NK-92 (cell line): Measurements from ENCODE around the gene PPP1R14B.

Experiments used
- DNase-seq: peaks from one replicate; lab custom pipeline; 2025; ENCODE audit not compliant: unreplicated experiment; lab: John Stamatoyannopoulos, UW

Gene PPP1R14B

DNA sequence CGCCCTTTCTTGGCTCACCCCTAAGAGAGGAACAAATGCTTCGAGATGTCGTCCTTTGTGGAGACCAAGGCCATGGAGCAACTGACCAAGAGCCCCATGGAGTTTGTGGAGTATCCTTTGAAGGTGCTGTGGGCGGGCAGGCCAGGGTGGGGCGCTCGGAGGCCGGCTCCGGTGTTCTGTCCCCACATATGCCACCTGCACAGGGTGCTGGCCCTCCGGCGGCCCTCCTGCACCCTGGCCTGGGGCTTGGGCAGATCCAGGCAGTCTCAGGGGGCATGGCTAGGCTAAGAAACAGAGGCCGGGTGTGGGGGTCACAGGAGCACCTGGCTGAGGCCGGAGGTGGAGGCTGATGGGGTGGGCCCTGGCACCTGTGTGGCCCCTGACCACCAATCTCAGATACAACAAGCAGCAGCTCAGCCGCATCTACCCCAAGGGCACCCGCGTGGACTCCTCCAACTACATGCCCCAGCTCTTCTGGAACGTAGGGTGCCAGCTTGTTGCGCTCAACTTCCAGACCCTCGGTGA lies 14.9 kb upstream of the PPP1R14B start:
- no peak for DNase-seq

DNA sequence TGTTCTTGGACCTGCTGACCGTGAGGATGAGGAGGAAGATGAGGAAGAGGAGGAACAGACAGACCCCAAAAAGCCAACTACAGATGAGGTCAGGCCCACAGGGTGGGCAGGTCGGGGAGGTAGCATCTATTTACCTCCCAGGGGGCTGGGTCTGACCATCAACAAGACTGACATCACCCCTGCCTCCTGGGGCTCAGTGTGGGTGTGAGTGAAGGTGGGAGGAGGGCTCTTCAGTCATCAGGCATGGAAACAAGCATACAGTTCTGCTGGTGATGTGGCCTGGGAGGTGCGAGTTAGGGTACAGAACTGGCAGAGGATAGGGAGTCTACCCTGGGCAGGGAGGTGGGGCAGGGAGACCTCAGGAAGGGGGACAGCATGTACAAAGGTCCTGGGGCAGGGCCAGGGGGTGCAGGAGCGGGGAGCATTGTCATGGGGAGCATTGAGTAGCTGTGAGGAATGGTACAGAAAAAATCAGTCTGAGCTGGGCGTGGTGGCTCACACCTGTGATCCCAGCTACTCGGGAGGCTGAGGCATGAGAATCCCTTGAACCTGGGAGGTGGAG lies 13.5 kb upstream of the PPP1R14B start:
- DNase-seq, result no peak

DNA sequence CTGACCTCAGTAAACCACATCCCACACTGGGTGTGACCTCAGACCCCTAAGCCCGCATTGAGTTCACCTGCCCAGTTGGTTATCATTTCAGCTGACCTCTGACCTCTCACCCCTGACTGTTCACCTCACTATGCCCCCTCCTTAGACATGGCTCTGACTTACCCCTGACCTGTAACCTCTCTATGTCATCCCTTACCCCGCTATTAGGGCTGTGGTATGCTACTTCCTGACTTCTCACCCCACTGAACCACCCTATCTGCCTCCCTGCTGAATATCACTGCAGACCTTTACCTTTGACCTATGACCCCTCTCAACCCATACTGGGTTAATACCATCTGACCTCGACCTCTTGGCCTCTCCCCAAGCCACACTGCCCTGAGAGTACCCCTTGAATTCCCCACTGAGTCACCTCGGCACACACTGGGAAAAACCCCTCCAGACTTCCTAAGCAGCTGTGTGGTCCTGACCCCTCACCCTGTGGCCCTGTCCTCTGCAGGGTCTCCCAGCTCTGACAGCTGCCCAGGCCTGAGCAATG lies 12.9 kb upstream of the PPP1R14B start:
- DNase-seq, result no peak

DNA sequence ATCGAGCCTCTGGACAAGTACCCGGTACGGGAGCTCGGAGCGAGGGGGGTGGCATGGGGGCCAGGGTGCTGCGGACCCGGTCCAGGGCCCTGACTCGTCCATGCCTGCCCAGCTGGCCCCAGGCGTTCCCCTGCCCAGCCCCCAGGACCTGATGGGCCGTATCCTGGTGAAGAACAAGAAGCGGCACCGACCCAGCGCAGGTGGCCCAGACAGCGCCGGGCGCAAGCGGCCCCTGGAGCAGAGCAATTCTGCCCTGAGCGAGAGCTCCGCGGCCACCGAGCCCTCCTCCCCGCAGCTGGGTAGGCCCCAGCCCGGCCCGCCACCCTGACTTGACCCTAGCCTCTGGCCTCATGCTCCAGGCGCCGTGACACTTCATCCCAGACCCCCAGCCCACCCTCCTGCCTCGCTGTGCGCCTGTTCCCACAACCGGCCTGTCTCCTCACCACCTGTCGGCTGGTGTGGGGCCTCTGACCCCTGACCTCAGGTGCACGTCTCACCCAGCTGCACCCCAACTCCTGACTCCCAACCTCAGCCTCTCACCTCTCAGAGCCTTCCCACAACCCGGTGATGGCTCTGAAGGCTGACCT lies 12.3 kb upstream of the PPP1R14B start:
- DNase-seq, result no peak

DNA sequence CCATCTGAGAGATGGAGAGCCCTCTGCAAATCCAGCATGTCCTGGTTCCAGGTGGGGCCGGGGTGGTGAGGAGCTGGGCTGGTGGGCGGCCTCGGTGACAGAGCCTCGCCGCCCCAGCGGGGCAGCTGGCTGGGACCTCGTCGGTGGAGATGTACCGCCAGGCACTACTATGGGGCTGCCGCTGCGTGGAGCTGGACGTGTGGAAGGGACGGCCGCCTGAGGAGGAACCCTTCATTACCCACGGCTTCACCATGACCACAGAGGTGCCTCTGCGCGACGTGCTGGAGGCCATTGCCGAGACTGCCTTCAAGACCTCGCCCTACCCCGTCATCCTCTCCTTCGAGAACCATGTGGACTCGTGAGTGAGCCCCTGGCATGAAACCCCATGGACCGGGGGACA lies 11.6 kb upstream of the PPP1R14B start:
- DNase-seq, result no peak

DNA sequence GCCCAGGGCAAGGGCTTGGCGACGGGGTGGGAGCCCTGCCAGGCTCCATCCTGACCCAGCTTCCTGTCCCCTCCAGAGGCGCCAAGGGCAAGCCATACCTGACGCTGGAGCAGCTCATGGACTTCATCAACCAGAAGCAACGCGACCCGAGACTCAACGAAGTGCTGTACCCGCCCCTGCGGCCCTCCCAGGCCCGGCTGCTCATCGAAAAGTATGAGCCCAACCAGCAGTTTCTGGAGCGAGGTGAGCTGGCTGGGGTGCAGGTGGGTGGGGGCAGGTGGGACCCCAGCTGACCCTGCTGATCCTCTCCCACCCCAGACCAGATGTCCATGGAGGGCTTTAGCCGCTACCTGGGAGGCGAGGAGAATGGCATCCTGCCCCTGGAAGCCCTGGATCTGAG lies 9.6 kb upstream of the PPP1R14B start:
- no peak for DNase-seq

DNA sequence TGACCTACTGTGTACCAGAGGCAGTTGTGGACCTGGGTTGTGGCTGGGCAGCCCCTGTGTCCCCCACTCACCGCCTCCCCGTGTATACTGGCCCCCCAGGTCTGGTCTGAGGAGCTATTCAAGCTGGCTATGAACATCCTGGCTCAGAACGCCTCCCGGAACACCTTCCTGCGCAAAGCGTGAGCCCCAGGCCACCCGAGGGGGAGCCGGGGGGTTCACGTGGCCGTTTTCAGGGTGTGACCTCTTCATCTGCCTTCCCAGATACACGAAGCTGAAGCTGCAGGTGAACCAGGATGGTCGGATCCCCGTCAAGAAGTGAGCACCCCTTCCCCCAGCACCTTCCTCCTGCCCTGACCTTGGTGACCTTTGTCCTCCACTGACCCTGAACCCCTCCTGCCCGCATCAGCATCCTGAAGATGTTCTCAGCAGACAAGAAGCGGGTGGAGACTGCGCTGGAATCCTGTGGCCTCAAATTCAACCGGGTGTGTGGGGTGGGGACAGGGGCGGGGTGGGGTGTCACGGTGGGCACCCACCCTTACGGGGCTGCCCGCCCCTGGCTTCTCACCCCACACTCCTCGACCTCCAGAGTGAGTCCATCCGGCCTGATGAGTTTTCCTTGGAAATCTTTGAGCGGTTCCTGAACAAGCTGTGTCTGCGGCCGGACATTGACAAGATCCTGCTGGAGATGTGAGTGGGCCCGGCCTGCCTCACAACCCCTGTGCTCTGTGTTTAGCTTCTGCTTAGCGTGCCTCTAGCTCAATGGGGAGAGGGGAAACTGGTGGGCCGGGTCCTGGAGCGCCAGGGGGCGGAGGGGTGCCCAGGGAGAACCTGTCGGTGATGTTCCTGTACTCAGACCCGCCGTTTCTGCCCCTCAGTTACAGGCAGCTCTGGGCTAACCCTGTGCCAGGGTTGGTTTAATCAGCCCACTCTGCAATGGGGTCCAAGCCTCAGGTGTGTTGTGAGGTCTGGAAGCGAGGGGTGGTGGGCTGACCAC lies 8.7 kb upstream of the PPP1R14B start:
- no peak for DNase-seq

DNA sequence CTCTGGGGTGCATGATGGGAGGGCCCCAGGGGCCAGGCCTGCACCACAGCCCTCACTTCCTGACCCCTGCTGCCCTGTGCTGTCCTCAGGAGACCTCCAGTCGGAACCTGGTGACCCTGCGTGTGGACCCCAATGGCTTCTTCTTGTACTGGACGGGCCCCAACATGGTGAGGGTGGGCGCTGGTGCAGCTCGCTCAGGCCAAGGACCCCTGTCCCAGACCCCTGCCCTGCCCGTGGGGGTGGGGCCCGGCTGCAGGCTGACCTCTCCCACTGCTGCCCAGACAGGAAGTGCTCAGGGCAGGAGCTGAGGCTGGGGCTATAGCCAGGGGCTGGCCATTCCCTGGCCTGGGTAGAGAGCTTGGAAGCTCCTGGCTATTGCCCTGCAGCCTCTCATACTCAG lies 7.6 kb upstream of the PPP1R14B start:
- DNase-seq, result no peak

DNA sequence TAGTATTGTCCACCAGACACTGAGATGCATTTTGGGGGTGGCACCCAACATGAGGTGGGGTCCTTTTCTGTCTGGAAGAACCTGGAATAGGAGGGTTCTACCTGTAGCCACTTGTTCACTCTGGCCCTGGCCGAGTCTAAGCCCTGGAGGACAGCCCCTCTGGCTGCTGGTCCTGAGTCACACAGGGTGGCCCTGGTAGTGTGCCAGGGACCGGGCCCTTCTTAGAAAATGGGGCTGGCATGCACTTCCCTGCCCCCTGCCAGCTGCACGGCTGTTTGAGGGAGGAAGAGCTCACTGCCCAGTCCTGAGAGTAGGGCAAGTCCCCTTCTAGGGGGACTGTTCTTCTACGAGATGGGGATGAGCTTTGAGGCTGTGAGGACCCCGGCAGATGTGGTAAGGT lies 6.7 kb upstream of the PPP1R14B start:
- no peak for DNase-seq

DNA sequence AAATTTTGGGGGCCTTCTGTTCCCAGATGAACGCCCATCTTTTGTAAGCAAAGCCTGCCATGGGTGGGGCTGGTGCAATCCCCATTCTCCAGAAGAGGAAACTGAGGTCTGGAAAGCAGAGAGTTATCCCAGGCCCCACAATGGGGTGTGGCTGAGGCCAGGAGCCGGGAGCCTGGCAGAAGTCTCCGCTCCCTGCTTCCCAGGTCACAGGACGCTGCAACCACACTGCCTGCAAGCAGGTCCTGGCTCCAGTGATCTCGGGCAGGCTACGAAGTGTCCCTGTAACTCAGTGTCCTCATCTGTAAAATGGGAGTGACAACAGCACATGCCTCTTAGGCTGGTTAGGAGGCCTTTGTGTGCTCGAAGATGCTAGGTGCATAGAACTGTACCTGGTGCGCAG lies 6.3 kb upstream of the PPP1R14B start:
- no peak for DNase-seq

DNA sequence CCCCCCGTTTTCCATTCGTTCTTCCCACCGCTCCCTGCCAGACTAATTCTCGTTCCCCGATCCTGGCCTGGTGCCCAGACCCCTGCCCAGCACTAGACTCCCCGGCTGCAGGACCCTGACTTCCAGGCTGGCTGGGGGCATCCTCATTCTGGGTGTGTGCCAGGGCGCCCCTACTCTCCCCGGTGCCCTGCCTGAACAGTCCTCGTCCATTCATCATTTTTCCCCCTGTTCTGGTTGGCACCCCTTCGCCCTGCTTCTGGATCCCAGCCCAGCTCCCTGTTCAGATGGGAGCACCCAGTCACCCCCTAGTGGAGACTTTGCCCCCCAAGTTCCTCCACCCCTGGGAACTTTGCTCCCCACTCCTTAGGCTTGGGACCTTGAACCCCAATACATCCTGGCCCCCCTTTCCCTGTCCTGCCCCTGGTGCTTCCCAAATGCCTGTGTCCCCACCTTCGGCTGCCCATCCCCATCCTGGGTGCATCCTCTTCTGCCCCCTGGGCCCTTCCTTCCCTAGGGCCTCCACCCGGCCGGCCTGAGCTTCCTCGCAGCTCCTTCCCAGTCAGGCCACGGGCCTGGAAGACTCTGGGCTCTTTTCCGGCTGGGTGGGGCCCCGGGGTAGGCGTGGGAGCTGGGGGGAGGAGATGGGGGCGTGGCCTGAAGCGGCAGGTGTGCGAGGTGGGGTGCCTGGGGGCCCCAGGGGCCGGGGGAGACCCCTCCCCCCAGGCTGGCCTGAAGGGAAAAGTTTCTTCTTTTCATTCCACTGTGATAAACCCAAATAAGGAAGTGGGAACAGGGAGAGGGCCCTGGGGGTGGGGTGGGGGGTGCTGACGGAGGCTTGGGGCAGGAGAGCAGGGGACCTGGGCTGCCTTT lies 5.5 kb upstream of the PPP1R14B start:
- no peak for DNase-seq

DNA sequence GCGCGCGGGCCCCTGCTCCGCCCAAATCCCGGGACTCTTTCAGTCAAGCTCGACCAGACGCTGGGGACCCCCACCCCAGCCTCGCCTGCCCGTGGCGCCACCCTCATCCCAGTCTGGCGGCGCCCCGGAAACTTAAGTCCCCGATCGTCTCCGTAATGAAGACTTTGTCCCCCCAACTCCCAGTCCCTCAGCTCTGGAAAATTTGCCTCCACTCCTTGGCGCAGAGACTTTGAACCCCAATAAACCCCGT lies 4.9 kb upstream of the PPP1R14B start:
- no peak for DNase-seq

DNA sequence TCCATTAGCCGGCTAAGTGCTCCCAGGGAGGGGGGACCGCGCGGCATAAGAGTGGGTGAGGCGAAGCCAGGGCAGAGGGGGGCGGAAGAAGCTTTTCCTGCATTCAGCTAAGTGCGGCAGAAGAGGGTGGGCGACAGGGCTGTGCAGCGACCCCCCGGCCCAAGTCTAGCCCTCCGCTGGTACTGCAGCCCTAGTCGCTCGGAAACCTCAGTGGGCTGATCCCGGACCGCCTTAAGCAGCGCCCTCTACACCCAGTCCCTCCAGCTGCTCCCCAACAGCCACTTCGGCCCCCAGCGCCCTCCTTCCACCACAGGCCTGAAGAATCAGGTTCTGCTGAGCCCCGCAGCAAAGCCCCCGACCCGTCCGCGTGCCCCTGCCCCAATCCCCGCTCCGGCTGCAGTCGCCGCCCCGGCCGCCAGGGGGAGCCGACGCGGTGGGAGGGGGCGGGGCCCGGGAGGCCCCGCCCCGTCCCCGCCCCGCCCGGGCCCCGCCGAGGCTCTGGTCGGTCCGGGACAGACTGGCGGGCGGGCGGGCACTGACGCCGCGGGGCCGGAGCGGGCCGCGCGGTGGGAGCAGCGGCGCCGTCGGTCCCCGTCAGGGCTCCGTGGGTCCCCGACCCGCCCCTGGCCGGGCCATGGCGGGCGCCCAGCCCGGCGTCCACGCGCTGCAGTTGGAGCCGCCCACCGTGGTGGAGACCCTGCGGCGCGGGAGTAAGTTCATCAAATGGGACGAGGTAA lies 4.4 kb upstream of the PPP1R14B start, which contains the start of gene PLCB3:
PLCB3 (plus strand) TSS at position 515 of the 737 bp plus-strand sequence; CDS start at position 635, 120 bp downstream.
- DNase-seq, result no peak

DNA sequence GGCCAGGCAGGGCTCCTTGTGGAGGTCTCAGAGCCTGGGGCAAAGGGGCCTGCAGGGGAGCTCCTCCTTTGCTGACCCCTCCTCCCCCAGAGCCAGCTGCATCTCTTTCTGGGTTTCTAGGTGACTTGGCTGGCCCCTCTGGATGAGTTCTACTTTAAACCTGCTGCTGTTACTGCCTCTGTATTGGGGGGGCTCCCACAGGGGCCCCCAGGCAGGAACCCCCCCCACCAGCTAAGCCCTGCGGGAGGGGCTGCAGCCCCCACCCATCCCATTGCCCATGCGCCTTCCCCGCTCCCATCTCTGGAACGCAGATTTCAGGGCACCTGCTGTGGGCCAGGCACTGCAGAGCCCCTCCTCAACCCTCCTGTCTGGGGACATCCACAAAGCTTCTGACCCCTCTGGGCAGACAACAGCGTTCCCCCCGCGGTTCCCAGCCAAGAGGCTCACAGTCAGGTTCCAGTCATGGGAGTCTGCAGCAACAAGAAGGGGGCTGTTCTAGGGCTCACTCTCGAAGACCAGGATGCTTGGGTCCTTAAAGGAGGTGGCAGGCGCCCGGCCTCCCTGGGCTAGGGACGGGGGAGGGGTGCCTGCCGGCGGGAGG lies 3.8 kb upstream of the PPP1R14B start:
- no peak for DNase-seq

DNA sequence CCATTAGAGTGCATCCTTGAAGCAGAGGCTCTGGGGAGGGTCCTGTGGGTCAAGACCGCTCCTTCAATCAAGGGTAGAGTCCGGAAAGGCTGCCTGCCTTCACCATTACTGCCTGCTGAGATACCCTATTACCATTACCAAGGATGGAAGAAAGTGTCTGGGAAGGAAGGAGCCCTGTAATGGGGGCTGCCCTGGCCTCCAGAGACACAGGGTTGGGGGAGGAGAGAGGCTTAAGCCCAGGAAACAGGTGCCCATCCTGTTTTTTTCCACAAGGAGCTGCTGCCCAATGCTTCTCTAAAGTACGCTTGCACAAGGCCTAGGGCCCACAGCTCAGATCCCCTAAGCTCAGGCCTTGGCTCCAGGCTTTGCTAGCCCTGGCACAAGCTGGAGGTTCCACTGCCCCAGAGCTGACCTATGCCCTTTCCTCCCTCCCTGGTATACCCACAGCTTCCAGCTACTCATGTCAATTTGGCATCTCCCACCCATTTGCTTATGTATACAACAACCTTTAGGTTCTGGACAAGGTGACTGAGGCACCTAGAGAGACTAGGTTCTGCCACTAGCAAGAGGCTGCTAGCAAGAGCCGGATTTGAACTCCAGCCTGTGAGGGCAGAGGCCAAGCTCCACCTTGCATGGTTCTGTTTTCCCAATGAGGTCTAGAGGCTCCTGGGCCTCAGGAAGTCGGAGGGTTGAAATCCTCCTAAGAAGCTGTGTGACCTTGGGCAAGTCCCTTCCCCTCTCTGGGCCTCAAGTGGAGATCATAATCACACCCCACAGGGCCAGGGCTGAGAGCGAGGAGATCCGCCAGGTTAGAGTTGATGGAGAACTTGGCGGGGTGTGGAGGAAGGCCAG lies 3.0 kb upstream of the PPP1R14B start:
- no peak for DNase-seq

DNA sequence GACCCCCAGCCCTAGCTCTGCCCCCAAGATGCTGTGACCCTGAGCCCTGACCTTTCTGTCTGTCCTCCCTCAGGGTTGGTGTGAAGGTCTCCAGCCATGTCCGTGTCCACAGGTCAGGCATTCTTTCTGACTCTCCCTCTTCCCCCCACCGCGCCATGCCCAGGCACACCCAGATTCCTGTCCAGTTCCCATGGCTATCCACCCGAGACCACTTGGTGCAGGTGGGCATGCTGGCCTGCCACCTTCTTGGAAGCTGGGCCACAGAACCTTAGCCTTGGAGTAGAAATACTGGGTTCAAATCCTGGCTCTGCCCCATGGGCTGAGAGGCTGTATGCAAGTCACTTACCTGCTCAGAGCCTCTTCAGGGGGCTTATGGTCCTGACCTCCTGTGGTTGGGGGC lies 2.3 kb upstream of the PPP1R14B start:
- no peak for DNase-seq

DNA sequence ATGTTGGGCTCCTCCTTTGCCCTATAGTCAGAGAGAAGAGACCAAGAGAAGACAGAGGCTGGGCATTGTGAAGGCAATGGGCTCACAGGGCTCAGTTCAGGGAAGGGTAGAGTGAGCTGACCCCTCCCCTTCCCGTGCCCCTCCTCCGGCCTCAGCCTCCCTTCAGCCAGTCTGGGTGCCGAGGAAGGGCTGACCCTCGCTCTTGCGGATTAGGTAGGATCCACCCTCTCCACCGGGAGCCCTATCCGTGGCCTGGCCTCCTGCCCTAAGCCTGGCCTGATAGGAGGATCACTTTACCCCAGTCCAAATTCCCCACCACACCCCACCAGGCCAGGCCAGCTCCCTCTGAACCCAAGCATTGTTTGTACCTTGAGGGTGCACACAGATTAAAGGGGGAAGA lies 1.8 kb upstream of the PPP1R14B start:
- DNase-seq, result no peak

DNA sequence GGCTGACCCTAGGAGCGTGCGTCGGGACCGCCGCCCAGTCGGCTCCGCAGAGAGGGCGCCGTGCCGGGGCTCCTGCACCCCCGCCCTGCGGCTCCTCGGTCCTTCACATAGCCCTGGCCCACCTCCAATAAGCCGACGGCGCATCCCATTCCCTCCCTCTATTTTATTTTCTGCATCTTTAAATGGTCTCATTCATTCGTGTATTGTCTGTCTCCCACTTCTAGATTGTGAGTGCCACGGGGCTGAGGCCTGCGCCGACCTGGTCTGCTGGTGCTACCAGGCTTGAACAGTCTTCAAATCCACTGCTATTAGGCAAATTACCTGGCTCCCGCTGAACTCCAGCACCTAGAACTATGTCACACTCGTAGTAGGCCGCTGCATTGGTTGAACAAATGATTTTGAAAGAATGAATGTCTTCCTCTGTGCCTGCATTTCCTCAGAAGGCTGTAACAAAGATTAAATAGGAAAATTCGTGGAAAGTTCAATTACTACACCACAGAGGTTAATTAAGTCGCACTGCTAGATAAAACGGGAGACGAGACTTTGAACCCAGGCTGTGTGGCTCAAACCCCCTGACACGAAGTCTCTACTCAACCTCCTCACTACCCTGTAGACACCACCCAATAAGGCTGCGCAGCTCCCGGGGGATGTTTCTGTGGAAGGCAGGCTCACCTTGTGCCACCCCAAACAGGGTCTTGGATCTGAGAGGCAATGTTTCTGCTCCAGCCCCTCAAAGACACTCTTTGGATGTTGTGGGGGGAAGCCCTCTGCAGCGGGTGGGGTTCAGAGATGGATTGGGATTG lies 1.2 kb upstream of the PPP1R14B start:
- DNase-seq, result no peak
